ENCODE measurements around the gene PSEN1.
A peak's percentile ranks its signal among the peaks of the same experiment; 100 is the strongest.

PSEN1 gene

GRCh38 chr14:73136387-73137225, at the start of gene PSEN1:
TSS of gene PSEN1 (plus strand) at chr14:73136507. CDS start at chr14:73148020, 11,513 bp downstream.
- peak; percentile 47 for DNase-seq (ENCODE audit: low read depth)

GRCh38 chr14:73091044-73091443, 45.3 kb upstream of the PSEN1 start:
- DNase-seq (ENCODE audit: low read depth) = no peak

- no peak for DNase-seq (ENCODE audit: low read depth)
Observed at GRCh38 chr14:73097421-73097820, 38.9 kb upstream of the PSEN1 start.

- DNase-seq (ENCODE audit: low read depth) = no peak
Observed at GRCh38 chr14:73100334-73100733, 36.0 kb upstream of the PSEN1 start.

GRCh38 chr14:73102806-73103497, 33.4 kb upstream of the PSEN1 start:
- DNase-seq (ENCODE audit: low read depth) = no peak

- DNase-seq (ENCODE audit: low read depth) = no peak
Observed at GRCh38 chr14:73105050-73105449, 31.3 kb upstream of the PSEN1 start.

GRCh38 chr14:73105727-73106126, 30.6 kb upstream of the PSEN1 start:
- DNase-seq (ENCODE audit: low read depth) = no peak

GRCh38 chr14:73116079-73116665, 20.1 kb upstream of the PSEN1 start:
- no peak for DNase-seq (ENCODE audit: low read depth)

- no peak for DNase-seq (ENCODE audit: low read depth)
Observed at GRCh38 chr14:73124180-73124894, 12.0 kb upstream of the PSEN1 start.

- no peak for DNase-seq (ENCODE audit: low read depth)
Observed at GRCh38 chr14:73125169-73125588, 11.1 kb upstream of the PSEN1 start.

- DNase-seq (ENCODE audit: low read depth) = no peak
Observed at GRCh38 chr14:73125746-73126145, 10.6 kb upstream of the PSEN1 start.

GRCh38 chr14:73133795-73134194, 2.5 kb upstream of the PSEN1 start:
- no peak for DNase-seq (ENCODE audit: low read depth)

- DNase-seq (ENCODE audit: low read depth) = no peak
Observed at GRCh38 chr14:73136085-73136386, 271 bp upstream of the PSEN1 start.

- no peak for DNase-seq (ENCODE audit: low read depth)
Observed at GRCh38 chr14:73140811-73141323, 4.6 kb downstream of the PSEN1 start.

GRCh38 chr14:73142216-73142615, 5.9 kb downstream of the PSEN1 start:
- no peak for DNase-seq (ENCODE audit: low read depth)

GRCh38 chr14:73143003-73143402, 6.7 kb downstream of the PSEN1 start:
- DNase-seq (ENCODE audit: low read depth) = no peak

GRCh38 chr14:73143617-73144016, 7.3 kb downstream of the PSEN1 start:
- DNase-seq (ENCODE audit: low read depth) = no peak

- DNase-seq (ENCODE audit: low read depth) = no peak
Observed at GRCh38 chr14:73145371-73145770, 9.1 kb downstream of the PSEN1 start.

GRCh38 chr14:73146111-73146510, 9.8 kb downstream of the PSEN1 start:
- no peak for DNase-seq (ENCODE audit: low read depth)

GRCh38 chr14:73149753-73150152, 13.4 kb downstream of the PSEN1 start:
- DNase-seq (ENCODE audit: low read depth) = no peak

- peak; percentile 41 for DNase-seq (ENCODE audit: low read depth)
Observed at GRCh38 chr14:73153272-73153671, 17.0 kb downstream of the PSEN1 start.

GRCh38 chr14:73162251-73162650, 25.9 kb downstream of the PSEN1 start:
- DNase-seq (ENCODE audit: low read depth) = no peak

Measured in non-pigmented ciliary epithelial cell (primary cell).